Cerebellar cortex (tissue), 1 donor: ENCODE measurements around the gene SYNJ2.

ENCODE experiments used
- DNase-seq: peaks from one replicate; pipeline ENCODE4 v3.0.0-alpha.2; 2015; ENCODE audit warnings: low spot score

The SYNJ2 gene

GRCh38 chr6:158014505-158015187 is 33.0 kb downstream of the SYNJ2 start:
- DNase-seq, result no peak

GRCh38 chr6:158015188-158015506 is 33.5 kb downstream of the SYNJ2 start:
- DNase-seq, result no peak

DNA sequence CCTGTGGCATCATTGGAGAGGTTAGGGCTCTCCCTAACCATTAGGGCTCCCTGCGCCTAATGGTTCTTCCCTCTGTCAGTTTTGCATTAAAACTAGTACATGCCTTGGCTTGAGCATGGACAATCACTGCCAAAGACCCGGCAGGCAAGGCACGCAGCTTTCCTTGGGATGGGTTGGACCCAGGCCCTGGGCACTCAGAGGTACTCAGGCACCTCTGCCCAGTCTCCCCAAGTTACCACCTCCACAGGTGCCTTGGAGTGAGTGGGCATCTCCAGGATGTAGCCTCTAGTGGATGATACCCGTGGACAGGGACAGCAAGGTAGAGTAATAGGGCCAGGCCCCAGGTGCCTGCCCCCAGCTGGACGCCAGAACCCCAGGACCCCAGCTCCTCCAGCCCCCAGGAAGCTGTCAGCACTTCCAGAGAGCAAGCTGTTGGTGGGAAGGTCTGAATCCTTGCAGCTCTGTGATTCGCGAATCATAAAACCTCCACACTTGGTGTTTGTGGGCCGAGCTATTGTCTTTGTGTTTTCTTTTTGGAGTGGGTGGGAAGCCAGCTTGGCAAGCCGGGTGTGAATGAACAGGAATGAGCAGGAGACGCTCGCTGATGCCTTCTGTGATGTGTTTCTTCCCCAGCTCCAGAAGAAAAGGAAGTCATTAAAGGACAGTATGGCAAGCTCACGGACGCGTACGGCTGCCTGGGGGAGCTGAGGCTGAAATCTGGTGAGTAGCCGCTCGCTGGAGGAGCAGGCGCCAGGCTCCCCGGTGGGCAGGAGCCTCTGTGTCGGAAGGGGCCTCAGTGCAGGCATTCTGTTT is 35.1 kb downstream of the SYNJ2 start:
- DNase-seq, result peak; percentile 50

DNA sequence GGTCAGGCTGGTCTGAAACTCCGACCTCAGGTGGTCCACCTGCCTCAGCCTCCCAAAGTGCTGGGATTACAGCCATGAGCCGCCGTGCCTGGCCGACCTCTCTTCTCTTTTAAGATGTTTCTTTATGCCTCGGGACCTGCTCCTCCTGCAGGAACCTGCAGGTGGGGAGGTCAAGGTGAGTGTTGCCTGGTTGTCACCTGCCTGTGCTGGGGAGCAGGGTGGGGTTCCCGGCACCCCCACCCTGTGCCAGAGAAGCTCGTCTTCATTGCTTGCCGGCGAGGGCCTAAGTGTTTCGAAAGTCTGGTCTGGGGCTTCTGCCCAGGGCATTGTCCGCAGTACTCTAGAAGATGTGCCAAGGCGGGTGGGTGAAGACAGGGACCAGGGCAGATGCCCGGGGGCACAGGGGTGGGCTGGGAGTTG is 36.0 kb downstream of the SYNJ2 start:
- no peak for DNase-seq

- DNase-seq, result peak; percentile 27
These were observed 36.5 kb downstream of the SYNJ2 start for GRCh38 chr6:158018041-158018771.

- DNase-seq, result no peak
These were observed 37.2 kb downstream of the SYNJ2 start for GRCh38 chr6:158018851-158019361.

DNA sequence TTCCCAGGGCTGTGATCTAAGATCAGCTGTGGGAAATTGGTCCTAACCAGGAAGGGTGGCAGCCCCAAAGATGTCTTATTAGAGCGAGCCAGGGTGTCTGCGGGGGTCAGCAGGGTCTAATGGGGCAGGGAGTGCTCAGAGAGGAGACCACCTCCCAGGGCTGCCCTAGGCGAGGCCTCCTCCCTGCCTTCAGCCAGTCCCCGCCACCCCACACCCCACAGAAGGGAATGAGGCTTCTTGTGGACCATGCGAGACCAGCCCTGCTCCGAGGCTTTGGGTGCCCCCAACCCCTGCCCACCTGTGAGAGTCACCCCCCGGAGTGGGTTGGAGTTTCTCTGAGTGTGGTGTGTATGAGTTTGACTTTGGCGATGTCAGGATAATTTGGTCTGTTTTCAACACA is 37.8 kb downstream of the SYNJ2 start:
- DNase-seq, result no peak

- DNase-seq, result no peak
These were observed 38.6 kb downstream of the SYNJ2 start for GRCh38 chr6:158020272-158020711.

- no peak for DNase-seq
These were observed 39.1 kb downstream of the SYNJ2 start for GRCh38 chr6:158020811-158021210.

DNA sequence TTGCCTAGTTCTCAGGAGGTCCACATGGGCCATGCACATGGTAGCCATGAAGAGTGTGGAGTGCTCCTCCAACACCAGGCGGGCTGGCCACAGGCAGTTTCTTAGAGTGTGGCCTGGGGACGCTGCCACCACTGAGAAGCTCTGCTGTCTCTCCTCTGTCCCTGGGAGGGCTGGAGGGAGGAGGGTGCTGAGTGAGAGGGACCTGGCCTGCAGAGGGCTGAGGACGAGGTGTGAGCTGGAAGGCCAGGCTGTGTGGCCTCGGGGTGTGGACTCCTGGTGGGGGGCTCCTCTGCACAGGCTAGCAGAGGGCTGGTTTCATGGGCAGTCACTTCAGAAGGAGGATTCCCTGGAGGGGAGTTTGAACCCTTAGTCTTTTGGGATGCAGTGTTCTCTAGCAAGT is 39.7 kb downstream of the SYNJ2 start:
- DNase-seq, result no peak

DNA sequence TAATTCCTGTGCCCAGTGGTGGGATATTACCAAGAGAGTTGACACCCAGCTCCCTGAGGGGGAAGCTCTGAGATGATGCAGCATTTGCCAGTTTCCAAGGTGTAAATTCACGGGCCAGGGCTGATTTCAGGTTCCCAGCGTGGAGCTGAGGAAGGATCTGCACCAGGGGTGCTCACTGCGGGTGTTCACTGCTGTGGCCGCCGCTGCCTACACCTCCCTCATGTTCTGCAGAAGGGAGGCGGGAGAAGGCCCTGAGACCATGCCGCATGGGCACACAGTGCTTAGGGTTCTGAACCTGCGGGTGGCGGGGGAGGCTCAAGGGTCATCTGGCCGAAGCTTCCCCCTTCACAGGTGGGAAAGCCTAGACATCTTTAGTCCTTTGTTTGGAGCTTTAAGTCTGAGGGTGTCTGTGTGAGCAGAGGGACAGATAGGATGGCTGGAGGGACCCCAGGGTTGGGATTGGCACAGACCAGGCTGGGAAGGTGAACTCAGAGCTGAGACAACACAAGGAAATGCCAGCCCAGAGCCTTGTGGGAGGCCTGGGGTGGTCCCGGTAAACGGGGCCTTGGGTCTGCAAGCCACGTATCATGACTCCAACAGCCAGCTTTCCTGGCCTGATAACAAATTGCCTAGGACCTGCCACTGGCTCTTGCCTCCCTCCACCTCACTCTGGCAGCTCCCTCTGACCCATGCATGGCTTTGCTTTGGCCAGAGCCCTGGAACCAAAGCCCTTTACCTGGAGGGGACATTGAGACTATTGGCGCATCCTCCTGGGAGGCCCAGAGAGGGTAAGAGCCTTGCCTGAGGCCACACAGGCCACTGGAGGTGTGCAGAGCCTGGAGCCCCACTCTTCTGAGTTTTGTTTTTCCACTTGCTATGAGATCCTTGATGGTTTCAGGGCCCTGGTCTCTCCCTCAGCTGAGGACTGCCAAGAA is 40.4 kb downstream of the SYNJ2 start:
- no peak for DNase-seq

- DNase-seq, result no peak
These were observed 41.3 kb downstream of the SYNJ2 start for GRCh38 chr6:158022749-158023596.

- DNase-seq, result no peak
These were observed 41.9 kb downstream of the SYNJ2 start for GRCh38 chr6:158023597-158023939.

DNA sequence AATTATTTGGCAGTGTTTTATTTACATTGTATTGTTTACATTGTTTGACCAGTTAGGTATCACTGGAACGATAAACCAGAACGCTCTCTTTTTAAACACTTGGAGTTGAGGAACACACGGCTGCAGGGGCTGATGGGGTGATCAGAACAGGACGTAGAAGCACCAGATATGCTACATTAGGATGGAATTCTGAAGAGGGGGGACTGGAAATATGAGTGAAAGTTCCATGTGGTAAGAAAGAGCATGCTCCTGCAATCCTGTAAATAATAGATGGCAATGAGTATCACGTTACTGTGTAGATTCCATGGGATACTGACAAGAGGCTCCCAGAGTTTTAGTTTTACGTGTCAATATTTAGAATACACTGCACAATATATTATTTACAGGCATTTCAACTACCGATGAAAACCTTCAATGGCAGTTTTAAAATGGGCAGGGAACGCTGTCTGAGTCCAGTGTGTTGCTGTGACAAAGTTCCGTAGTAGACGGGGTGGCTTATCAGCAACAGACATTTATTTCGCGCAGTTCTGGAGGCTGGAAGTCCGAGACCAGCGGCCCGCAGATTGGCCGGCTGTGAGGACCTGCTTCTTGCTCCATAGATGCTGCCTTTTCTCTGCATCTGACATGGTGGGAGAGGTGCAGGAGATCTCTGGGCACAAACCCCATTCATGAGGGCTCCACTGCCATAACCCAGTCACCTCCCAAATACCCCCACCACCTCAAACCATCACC is 43.1 kb downstream of the SYNJ2 start:
- no peak for DNase-seq

DNA sequence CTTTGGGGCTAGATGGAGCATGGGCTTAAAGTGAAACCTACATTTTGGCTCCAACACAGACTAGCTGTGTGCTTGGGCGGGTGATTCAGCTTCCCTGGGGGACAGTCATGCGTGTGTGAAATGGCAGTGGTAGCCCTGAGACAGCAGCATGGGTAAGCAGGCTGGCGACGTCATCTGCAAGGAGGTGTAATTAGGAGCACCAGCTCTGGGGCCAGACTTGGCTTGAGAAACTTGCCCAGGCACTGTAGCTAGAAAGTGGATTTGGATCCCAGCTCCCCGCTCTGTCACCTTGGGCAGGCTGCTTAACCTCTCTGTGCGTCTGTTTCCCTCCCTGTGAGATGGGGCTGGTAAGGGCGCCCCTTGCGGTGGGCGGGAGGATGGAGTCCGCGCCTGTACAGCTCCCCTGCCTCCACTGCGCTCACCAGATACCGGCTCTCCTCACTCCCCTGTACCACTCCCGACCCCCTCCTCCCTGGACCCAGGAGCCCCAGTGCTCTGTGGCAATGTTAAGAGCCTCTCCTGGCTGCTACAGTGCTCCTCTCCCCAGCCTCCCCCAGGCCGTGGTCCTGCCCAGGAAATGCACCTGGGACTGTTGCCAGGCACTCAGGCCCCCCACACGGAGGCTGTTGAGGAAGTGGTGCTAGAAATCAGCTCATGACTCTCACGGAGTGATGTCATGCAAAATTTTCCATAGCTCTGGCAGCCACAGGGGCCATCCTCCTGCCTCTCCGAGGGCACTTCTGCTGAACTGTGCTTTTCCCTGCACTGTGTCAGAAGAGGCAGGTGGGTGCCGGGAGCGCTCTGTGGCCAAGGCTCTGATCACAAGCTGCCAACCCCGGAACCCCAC is 44.6 kb downstream of the SYNJ2 start:
- peak; percentile 28 for DNase-seq

GRCh38 chr6:158026901-158027589 is 45.4 kb downstream of the SYNJ2 start:
- no peak for DNase-seq

- no peak for DNase-seq
These were observed 46.1 kb downstream of the SYNJ2 start for GRCh38 chr6:158027590-158028285.

GRCh38 chr6:158028421-158028820 is 46.8 kb downstream of the SYNJ2 start:
- DNase-seq, result no peak
